Measurements from ENCODE around the gene COL23A1. TPM values are rescaled to one million over a fixed set of nuclear protein-coding genes. Genes with fewer than 3 reads are reported as not detected.

The COL23A1 gene
- total RNA-seq, 1 donor from 2014 or later: 0.12 TPM

DNA sequence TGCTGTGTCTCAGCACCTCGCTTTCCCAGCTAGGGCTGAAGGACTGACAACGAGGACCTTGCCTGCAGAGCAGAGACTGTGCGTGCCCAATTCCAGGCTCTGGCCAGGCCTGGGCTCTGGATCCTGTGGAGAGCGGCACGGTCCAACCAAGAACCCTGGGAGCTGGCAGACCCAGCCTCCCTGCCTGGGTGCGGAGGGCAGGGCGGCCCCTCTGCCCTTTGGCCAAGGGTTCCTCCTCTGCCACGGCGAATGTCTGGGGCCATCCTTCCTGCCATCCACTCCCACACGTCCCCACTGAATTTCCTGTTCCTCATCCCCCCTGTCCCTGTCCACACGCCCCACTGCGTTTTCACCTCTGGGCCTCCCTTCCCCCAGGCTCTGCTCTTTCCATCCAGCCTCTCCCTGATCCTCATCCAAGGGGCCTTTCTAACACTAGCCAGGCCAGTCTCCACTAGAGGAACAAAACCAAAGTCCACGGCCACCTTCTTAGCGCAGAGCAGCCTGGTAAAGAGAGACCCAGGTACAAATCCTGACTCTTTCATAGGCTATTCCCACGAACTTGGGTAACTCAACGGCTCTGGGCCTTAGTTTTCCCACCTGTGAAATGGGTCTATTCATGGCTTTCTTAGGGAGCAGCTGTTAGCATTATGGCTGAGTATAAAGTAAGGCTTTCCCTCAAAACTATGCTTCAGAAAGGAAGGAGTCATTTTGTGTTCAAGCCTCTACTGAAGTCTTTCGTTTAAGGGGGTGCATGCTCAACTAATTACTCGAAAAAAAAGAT is 262.1 kb downstream of the COL23A1 start:
- H3K4me1 Mint-ChIP-seq (ENCODE audit: low read depth): peaks cover 12% of the 10 kb centered on the region
- peak; percentile 68 for DNase-seq (ENCODE audit: low spot score)
- H3K9me3 Mint-ChIP-seq (ENCODE audit: low read depth): no peaks in the 10 kb centered on the region
- peaks cover 13% of the 10 kb centered on the region for H3K27me3 Mint-ChIP-seq (ENCODE audit: low read depth)
- H3K36me3 Mint-ChIP-seq (ENCODE audit: low read depth): peaks cover 2% of the 10 kb centered on the region
- H3K4me3 Mint-ChIP-seq (ENCODE audit: unreplicated experiment): no peak overlapping the region
- no peak overlapping the region for H3K27ac Mint-ChIP-seq (ENCODE audit: unreplicated experiment)
- TF ChIP-seq, protein P1, sequence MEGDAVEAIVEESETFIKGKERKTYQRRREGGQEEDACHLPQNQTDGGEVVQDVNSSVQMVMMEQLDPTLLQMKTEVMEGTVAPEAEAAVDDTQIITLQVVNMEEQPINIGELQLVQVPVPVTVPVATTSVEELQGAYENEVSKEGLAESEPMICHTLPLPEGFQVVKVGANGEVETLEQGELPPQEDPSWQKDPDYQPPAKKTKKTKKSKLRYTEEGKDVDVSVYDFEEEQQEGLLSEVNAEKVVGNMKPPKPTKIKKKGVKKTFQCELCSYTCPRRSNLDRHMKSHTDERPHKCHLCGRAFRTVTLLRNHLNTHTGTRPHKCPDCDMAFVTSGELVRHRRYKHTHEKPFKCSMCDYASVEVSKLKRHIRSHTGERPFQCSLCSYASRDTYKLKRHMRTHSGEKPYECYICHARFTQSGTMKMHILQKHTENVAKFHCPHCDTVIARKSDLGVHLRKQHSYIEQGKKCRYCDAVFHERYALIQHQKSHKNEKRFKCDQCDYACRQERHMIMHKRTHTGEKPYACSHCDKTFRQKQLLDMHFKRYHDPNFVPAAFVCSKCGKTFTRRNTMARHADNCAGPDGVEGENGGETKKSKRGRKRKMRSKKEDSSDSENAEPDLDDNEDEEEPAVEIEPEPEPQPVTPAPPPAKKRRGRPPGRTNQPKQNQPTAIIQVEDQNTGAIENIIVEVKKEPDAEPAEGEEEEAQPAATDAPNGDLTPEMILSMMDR (IDR thresholded peaks at IDR 0.05): no peak

DNA sequence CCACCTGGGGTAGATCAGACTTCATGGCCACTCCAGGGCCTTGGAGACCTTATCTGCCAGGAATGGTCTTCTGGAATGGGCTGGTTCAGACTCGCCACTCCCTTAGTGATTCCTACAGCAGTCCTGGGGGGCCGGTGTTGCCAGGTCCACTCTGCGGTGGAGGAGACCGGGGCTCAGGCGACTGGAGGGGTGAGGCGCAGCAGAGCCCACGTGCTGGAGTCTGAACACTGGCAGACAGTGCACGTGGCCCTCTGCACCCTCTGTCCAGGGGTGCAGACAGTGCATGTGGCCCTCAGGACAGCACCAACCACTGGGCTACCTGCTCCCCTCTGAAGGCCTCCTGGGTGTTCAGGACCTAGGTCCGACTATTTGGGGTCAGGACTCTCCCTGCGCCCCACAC is 262.7 kb downstream of the COL23A1 start:
- TF ChIP-seq, protein P1 (IDR thresholded peaks at IDR 0.05): no peak

DNA sequence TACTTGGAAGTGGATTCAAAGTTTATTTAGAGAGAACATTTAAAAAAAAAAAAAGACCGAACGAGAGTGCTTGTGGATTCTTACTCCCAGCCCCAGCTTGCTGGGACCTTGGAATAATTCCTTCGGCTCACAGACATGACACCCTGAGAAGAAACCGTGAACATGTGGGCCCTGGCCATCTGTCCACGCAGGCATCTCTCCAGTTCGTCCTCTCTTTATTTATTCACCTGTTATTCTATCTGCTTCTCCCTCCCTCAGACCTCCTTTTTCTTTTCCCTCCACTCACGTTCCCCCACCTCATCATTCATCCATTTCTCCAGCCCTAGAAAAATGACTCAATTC is 263.8 kb downstream of the COL23A1 start:
- Mint-ChIP-seq H3K27me3 (ENCODE audit: low read depth) (peaks cover 13% of the 10 kb centered on the region), H3K27ac (ENCODE audit: unreplicated experiment) (no peak overlapping the region), H3K36me3 (ENCODE audit: low read depth) (peaks cover 2% of the 10 kb centered on the region), H3K9me3 (ENCODE audit: low read depth) (no peaks in the 10 kb centered on the region), H3K4me1 (ENCODE audit: low read depth) (peaks cover 8% of the 10 kb centered on the region), H3K4me3 (ENCODE audit: unreplicated experiment) (no peak overlapping the region)
- TF ChIP-seq, protein P1 (IDR thresholded peaks at IDR 0.05): no peak
- peak; percentile 18 for DNase-seq (ENCODE audit: low spot score)

More for the DNA sequence above, 262.7 kb downstream of the COL23A1 start:
- H3K36me3 Mint-ChIP-seq (ENCODE audit: low read depth): peaks cover 2% of the 10 kb centered on the region
- H3K27ac Mint-ChIP-seq (ENCODE audit: unreplicated experiment): no peak overlapping the region
- peaks cover 13% of the 10 kb centered on the region for H3K27me3 Mint-ChIP-seq (ENCODE audit: low read depth)
- no peak overlapping the region for H3K4me3 Mint-ChIP-seq (ENCODE audit: unreplicated experiment)
- H3K9me3 Mint-ChIP-seq (ENCODE audit: low read depth): no peaks in the 10 kb centered on the region
- H3K4me1 Mint-ChIP-seq (ENCODE audit: low read depth): peaks cover 12% of the 10 kb centered on the region
- peak; percentile 37 for DNase-seq (ENCODE audit: low spot score)

DNA sequence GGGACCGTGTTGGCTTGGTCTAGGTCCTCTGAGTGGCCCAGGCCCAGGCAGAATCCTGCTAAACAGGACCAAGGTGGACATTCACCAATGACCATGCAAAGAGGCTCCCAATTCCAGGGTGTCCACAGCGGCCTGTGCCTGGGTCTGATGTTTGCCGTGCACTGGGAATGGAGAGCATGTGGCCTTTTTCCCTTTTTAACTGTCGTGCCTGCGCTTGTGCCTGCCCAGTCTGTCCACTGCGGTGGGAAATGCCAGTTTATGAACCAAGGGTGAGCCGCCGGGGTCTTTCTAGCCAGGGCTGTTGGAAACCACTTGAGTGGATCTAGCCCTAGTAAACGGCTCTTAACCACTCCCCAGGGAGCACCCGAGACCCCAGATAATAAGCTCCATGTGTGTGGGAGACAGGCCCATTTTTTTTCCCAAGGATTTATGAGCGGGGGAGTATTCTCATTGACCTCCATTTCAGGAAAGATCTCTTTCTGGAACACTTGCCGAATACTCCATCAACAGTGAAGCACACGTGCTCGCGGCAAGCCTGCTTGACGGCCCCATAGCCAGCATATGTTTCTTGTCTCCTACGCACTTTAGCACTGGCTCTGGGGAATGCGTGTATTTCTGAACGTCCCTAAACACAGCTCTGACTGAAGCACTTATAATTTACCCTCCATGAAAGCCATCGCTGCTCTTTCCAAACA is 264.4 kb downstream of the COL23A1 start:
- peak; percentile 59 for DNase-seq (ENCODE audit: low spot score)
- peaks cover 2% of the 10 kb centered on the region for H3K36me3 Mint-ChIP-seq (ENCODE audit: low read depth)
- no peak overlapping the region for H3K4me3 Mint-ChIP-seq (ENCODE audit: unreplicated experiment)
- TF ChIP-seq, protein P1 (IDR thresholded peaks at IDR 0.05): no peak
- peaks cover 13% of the 10 kb centered on the region for H3K27me3 Mint-ChIP-seq (ENCODE audit: low read depth)
- no peaks in the 10 kb centered on the region for H3K9me3 Mint-ChIP-seq (ENCODE audit: low read depth)
- H3K4me1 Mint-ChIP-seq (ENCODE audit: low read depth): peaks cover 2% of the 10 kb centered on the region
- no peak overlapping the region for H3K27ac Mint-ChIP-seq (ENCODE audit: unreplicated experiment)

DNA sequence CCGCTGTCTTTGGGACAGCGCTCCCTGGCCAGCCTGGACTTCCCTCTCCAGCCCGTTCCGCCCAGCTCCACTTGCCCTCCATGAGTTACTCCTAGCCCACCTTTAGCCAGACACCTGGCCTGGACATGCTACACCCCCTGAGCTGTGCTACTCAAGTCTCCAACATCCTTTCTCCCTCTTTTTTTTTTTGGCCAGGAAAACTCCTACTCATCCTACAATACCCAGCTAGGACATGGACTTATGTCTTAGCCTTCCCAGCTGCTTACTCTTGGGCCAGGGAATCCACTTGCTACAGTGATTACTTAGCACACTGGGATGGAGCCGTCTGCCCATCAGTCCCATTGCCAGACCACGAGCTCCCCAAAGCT is 264.9 kb downstream of the COL23A1 start:
- no peaks in the 10 kb centered on the region for H3K4me1 Mint-ChIP-seq (ENCODE audit: low read depth)
- H3K9me3 Mint-ChIP-seq (ENCODE audit: low read depth): no peaks in the 10 kb centered on the region
- no peak overlapping the region for H3K4me3 Mint-ChIP-seq (ENCODE audit: unreplicated experiment)
- peaks cover 13% of the 10 kb centered on the region for H3K27me3 Mint-ChIP-seq (ENCODE audit: low read depth)
- TF ChIP-seq, protein P1 (IDR thresholded peaks at IDR 0.05): no peak
- peak; percentile 56 for DNase-seq (ENCODE audit: low spot score)
- H3K27ac Mint-ChIP-seq (ENCODE audit: unreplicated experiment): no peak overlapping the region
- peaks cover 2% of the 10 kb centered on the region for H3K36me3 Mint-ChIP-seq (ENCODE audit: low read depth)

Data from chondrocyte (in vitro differentiated cells).